CD4-positive, alpha-beta T cell treated with Interleukin-6 for 4 hours (primary cell): Measurements from ENCODE around the gene PRND.
A peak's percentile ranks its signal among the peaks of the same experiment; 100 is the strongest.
"Not testable (repeated sequence)": the region's sequence is repeated elsewhere in the genome, so short reads cannot be mapped to it uniquely, and the experiment has no call there.

ENCODE experiments used
- DNase-seq: peaks from one replicate; pipeline ENCODE4 v3.0.0-alpha.2; 2020; ENCODE audit warnings: mixed read lengths

The PRND gene, protein sequence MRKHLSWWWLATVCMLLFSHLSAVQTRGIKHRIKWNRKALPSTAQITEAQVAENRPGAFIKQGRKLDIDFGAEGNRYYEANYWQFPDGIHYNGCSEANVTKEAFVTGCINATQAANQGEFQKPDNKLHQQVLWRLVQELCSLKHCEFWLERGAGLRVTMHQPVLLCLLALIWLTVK

DNA sequence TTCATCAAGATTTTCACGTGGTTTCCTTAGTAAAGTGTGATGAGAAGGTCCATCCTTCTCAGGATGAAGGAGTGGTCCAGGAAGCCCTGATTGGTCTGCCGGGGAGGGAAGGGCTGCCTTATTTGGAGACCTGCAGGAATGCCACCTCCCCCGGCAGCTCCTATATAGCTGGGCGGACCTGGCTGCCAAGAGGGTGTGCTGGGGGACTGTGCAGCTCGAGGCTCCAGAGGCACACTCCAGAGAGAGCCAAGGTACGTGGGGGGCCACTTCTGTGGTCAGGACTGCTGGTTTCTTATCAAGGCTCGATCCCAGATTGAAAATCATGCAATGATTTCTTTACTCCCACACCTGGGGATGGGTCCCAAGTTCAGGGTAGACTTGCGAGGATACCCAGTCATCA lies at the start of gene PRND:
Gene PRND, plus strand, starts transcription at position 191 of the 400 bp plus-strand sequence. CDS start 2,643 bp downstream, outside the sequence.
- DNase-seq, result no peak

DNA sequence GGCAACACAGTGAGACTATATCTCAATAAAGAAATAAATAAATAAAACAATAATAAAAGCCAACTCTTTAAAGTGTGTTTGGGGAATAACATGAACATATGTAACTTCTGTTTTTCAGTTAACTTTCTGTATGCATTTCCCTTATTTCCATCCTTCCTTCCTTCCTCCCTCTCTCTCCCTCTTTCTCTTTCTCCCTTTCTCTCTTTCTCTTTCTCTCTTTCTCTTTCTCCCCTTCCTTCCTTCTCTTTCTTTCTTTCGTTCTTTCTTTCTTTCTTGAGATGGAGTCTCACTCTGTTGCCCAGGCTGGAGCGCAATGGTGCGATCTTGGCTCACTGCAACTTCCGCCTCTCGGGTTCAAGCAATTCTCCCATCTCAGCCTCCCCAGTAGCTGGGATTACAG lies 48.8 kb upstream of the PRND start:
- DNase-seq, result no peak

DNA sequence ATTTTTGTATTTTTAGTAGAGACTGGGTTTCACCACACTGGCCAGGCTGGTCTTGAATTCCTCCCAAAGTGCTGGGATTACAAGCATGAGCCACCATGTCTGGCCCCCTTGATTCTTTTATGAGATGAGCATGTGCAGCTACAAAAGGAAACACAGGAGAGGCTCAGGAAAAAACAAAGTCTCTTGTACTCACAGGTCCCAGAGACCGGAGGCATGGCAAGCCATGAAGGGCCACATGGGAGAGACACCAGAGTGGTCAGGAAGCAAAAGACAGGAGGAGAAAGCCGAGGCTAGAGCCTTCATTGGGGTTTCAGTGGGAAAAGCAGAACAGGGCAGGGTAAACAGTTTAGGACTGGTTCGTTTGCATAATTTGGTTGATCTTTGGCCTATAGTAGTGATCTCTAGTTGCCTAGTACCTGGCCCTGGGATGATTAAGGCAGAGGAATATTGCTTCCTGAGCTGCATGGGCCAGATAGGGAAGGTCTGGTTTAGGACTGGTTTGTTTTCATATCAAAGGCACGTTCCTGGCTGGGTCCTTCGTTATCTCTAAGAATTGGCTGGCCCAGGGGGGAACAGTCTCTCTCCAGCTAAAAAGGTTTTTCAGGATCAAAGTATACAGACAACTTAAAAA lies 48.2 kb upstream of the PRND start:
- no peak for DNase-seq

DNA sequence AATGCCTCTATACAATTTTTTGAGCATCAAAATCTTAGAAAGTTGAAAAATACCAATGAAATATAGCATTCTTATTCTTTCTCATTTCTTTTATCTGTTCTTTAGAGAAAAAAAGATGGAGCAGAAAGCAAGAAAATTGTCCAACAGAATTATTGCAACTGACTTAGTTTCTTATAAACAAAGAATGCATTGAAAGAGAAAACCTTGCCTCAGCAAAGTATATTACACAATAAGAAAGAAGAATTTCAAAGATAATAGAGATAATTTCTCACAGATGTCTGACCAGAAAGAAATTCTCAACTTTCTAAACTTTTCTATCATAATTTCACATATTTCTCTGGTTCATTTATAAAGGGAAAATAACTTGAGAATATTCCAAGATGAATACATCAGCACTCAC lies 47.0 kb upstream of the PRND start:
- DNase-seq, result no peak

DNA sequence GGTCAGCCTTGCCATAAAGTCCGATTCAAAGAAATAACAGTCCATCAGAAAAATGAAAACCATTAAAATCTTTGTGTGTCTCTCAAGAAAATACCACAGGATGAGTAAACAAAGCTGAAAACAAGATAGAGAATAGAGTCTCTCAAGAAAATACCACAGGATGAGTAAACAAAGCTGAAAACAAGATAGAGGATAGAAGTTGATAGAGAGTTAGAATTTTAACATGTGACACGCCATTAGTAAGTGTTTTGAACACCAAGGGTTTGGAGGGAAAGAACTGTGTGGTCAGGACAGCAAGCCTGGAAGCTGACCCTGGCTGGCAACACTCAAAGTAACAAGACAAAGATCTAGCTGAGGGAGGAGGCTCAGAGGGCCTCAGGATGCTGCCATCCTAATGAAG lies 43.9 kb upstream of the PRND start:
- no peak for DNase-seq

DNA sequence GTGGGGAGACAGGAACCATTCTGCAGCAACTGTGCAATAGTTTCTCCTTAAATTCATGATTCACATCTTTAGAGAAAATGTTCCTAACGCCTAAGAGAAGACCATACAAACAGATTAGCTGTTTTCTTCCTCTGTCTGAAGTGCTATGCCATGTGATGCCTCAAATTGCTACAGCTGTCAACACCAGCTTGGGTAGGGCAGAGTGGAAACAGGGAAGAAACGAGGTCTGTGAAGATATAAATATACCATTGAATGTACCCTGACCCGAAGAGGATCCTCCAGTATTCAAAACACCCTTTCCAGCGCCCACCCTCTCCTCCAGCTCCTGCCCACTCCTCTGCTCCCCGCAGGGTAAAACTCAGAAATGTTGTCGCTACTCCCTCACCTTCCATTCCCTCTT lies 40.3 kb upstream of the PRND start:
- no peak for DNase-seq

DNA sequence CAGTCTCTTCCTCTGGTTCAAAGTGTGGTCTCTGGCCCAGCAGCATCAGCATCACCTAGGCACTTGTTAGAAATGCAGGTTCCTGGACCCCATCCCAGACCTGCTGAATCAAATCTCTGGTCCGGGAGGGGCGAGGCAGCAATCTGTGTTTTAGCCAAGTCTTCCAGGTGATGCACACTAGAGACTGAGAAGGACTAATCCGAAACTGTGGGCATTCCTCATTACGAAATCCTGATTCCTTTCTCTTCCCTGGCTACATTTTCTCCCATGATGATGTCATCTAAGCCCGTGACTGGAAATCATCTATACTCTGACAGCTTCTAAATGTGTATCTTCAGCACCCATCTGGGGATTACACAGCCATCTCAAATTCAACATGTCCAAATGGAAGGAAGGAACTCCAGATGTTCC lies 39.7 kb upstream of the PRND start:
- DNase-seq, result no peak

DNA sequence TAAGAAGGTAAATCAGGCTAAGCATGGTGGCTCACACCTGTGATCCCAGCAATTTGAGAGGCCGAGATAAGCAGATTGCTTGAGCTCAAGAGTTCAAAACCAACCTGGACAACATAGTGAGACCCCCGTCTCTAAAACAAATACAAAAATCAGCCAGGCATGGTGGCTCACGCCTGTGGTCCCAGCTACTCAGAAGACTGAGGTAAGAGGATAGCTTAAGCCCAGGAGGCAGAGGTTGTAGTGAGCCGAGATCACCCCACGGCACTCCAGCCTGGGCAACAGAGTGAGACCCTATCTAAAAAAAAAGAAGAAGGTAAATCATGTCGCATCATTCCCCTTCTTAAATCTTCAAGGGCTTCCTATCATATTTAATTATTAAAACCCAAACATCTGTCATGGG lies 39.0 kb upstream of the PRND start:
- no peak for DNase-seq

DNA sequence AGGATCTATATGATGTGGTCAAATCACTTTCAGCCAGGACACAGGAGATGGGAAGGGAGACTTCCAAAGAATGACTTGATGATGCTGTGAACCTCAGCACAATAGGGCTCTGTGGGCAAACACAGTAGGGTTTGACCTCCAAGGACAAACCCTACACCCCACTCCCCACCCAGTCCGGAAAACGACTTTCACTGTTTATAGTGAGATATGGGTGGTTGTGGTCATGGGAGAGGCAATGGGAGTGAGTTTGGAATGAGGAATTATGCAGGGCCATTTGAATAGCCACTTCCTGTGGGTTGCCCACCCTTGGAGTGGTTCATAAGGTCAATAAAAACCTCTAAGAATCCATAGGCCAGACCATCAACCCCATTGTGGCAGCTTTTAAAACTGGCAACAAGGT lies 38.4 kb upstream of the PRND start:
- DNase-seq, result no peak

DNA sequence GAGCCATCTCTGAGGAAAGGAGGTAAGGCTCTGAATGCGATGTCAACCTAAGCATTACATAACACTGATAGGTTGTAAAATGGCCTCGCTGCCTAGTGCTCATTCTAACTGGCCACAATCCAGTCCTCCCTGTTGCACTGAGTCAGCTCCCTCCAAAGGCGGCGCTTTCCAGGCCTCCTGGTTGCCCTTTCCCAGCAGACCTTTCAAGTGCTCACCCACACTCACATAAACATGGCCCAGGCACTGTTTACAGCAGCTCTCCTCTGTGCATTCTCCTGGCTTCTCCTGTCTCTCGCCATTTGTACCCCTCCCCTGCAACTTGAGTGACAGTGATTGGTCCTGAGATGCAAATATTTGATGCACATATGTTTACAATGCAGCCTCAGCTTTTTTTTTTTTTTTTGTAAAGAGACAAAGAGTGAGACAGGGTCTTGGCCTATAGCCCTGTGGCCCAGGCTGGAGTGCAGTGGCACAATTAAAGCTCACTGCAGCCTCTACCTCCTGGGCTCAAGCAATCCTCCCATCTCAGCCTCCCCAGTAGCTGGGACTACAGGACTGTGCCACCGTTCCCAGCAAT lies 36.8 kb upstream of the PRND start:
- no peak for DNase-seq

DNA sequence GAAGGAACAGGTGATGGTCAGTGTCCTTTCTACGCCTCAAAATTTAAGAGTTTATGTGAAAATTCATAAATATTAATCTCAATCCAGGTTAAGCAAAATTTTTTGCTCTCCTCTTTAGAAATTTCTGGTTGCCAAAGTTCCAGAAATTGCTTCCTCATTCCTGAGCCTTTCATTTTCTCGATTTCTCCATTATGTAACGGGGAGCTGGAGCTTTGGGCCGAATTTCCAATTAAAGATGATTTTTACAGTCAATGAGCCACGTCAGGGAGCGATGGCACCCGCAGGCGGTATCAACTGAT lies 35.8 kb upstream of the PRND start:
- no peak for DNase-seq

DNA sequence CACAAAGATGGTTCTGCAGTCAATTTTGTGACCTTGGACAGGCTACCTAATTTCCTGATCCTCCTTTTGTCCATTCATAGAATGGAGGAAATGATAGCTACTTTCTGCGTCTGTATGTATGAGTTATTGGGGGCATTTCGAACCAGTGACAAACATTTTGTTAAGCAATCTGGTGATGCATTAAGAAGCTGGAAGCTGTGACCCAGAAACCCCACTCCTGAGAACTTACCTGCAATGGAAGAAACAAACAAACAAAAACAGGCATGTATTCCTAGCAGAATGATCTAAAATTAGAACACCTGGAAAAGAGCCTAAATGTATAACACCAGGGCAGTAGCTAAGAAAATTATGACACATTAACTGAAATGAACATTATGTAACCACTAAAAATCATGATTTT lies 33.4 kb upstream of the PRND start:
- DNase-seq, result no peak

DNA sequence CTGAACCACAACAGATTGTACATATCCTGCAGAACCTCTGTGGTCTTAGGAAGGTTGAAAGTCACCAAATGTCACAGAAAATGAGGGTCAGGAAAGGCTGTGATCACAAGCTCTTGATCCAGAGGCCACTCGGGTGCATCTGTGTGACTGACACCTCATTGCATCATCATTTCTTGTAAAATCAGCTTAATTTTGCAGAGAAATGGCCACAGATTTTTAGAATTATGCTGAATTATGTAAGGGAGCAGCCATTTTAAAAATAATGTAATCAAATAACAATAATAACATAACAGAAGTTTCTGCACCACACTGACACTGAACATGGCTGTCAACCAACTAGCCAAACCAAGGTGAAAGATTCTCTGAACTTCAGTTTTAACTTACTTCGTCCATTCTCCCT lies 32.5 kb upstream of the PRND start:
- DNase-seq, result no peak

DNA sequence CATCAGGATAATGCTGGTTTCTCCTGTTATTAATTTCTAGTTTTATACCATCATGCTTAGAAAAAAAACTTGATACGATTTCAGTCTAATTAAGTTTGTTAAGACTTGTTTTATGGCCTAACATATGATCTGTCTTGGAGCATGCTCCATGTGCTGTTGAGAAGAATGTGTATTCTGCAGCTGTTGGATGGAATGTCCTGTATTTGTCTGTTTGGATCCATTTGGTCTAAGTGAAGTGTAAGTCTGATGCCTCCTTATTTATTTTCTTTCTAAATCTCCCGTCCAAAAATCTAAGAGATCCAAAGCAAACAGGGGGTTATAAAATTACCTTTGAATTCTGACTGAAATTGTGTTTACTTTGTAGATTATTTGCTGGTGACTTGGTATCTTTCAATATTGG lies 30.0 kb upstream of the PRND start:
- DNase-seq, result no peak

DNA sequence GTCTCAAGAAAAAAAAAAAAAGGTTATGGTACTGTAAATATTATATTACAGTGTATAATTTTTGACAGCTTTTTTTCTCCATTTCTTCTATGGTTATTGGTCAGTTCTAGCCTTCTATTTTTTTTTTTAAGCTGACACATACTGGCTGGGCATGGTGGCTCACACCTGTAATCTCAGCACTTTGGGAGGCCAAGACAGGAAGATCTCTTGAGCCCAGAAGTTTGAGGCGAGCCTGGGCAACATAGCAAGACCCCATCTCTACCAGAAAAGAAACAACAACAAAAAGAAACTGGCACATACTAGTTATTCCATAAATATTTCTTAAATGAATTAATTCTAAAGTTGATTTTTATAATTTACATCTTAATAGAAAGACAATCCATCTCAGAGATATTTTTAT lies 27.6 kb upstream of the PRND start:
- no peak for DNase-seq

DNA sequence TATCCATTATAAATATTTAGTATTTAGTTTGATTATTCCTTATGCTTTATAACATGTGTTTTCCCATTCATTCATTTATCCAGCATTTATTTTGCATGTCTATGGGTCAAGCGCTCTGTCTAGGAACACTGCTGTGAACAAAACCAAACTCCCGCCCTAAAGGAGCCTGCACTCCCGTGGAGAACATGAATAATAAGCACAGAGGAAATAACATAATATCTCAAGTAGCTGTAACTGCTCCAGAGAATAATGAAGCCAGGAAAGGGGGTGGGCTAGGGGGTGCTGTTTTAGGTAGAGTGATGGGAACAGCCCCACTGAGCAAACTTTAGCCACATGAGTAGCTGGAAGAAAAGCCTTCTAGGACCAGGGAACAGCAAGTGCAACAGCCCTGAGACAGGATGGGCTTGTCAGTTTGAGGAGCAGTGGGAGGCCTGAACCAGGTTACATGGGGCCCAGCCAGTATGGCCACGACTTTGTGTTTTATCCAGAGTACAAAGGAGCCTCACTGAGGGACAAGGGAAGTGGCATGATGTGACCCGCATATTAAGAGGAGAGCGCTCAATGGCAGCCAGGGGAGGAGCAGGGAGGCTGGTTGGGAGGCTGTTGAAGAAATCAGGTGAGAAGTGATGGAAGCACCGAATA lies 24.4 kb upstream of the PRND start:
- no peak for DNase-seq

DNA sequence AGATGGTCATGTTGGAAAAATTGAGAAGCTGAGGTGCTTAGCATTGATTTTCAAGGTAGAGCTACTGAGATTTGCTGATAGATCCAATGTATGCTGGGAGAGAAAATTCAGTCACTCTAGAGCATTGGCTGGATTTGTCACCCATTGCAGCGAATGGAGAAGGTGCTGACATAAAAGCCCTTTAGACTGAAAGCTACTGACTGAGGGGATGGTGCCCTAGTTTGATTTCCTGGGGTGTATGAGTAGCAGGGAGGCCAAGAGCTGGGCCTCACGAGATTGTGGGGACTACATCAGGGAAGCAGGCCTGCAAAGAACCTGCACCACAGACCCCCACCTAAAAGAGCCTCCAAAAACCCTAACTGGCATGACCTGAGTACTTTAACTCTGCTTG lies 23.9 kb upstream of the PRND start:
- peak; percentile 6 for DNase-seq

DNA sequence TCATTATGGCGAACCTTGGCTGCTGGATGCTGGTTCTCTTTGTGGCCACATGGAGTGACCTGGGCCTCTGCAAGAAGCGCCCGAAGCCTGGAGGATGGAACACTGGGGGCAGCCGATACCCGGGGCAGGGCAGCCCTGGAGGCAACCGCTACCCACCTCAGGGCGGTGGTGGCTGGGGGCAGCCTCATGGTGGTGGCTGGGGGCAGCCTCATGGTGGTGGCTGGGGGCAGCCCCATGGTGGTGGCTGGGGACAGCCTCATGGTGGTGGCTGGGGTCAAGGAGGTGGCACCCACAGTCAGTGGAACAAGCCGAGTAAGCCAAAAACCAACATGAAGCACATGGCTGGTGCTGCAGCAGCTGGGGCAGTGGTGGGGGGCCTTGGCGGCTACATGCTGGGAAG lies 22.5 kb upstream of the PRND start:
- DNase-seq, result no peak

DNA sequence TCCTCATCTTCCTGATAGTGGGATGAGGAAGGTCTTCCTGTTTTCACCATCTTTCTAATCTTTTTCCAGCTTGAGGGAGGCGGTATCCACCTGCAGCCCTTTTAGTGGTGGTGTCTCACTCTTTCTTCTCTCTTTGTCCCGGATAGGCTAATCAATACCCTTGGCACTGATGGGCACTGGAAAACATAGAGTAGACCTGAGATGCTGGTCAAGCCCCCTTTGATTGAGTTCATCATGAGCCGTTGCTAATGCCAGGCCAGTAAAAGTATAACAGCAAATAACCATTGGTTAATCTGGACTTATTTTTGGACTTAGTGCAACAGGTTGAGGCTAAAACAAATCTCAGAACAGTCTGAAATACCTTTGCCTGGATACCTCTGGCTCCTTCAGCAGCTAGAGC lies 21.8 kb upstream of the PRND start:
- DNase-seq, result no peak

DNA sequence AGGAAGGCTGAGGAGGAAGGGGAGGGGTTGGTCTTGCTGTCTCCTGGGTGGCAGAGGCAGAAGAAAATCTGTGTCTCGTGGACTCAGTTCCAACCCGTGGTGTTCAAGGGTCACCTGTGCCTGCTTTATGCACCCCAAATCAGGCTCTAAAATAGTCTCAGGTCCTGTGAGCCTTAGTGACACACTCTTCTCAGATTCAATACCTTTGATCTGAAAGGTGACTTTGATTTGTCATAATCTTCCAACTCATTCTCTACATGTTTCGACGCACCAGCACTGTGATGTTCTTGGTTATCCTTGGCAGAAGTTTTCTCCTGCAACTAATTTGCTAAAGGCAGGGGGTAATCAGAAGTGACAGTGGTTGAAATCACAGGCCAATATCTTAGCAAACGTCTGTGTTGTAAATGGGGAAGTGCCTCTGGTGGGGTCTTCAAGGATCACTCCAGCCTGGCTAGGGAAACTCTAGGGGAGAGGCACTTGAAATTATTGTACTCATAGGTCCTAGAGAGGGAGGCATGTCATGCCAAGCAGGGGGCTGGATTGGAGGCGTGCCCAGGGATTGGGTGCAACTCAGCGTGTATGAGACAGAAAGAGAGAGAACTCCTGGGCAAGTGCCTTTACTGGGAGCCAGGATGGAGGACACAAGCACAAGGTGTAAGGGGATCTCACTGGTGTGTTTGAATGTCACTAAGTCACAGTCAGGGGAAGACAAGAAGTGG lies 19.0 kb upstream of the PRND start:
- no peak for DNase-seq

DNA sequence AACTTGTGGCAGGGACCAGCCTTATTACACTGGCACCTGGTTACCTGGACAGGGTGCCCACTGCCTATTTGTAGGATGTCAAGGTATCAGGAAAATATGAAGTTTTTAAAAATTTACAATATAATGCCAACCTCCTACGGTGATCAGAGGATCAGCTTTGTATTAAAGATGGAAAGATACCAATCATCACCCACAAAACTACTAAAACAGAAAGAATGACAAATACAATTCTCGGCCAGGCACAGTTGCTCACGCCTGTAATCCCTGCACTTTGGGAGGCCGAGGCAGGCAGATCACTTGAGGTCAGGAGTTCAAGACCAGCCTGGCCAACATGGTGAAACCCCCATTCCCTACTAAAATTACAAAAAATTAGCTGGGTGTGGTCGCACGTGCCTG lies 18.4 kb upstream of the PRND start:
- no peak for DNase-seq

DNA sequence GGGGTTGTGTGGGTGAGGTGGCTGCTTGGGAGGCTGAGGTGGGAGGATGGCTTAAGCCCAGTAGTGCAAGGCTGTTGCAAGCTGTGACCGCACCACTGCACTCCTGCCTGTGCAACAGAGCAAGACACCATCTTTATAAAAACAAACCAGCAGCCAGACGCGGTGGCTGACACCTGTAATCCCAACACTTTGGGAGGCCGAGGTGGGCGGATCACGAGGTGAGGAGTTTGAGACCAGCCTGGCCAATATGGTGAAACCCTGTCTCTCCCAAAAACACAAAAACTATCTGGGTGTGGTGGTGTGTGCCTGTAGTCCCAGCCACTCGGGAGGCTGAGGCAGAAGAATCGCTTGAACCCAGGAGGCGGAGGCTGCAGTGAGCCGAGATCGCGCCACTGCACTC lies 14.8 kb upstream of the PRND start:
- not testable (repeated sequence) for DNase-seq

DNA sequence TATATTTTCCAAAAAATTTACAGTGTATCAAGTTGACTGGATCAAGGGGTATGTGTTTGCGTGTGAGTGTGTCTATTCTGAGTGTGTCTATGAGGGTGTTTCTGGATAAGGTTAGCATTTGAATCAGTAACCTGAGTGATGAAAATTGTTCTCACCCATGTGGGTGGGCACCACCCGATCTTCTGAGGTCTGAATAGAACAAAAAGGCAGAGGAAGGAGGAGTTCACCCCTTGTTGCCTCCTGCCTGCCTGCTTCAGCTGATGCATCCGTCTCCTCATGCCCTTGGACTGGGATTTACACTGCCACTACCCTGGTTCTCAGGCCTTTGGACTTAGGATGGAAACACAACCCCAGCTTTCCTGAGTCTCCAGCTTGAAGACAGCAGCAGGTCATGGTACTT lies 13.7 kb upstream of the PRND start:
- no peak for DNase-seq

DNA sequence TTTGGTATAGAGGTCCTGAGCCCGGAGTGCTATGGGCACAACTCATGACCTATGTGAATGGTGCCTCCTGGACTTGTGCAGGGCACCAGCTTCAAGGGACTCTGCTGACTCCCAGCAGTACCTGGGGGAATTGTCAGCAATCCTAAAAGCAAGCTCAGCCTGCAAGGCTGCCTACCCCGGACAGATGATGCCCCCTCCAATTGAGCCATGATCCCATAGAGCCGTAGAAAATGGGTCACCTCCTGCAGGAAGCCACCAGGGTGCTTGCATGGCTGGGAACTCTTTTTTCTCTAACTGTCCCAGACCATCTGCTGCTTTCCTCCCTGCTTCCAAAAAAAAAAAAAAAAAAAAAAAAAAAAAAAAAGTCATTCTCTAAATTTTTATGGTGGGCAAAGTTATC lies 12.9 kb upstream of the PRND start:
- no peak for DNase-seq
